OCI-LY7 (cell line): Measurements from ENCODE around the gene KCNMA1. TPM values are rescaled to one million over a fixed set of nuclear protein-coding genes. Genes with fewer than 3 reads are reported as not detected.

Experiments
- BruUV-seq: library from RNA; stranded (reverse); fragments of 400-500 nt; replicated peaks from 2 replicates; lab custom pipeline; 2021; lab: Mats Ljungman, UMichigan
- CTCF ChIA-PET: fragments of 300-600 bp; sonication (Branson Sonifier 250); formaldehyde crosslinking; loops from one replicate; lab custom pipeline; 2022; ENCODE audit warnings: antibody characterized with exemption; ENCODE audit not compliant: unreplicated experiment; lab: Charles Lee
- POLR2A ChIA-PET: fragments of 300-600 bp; sonication (Branson Sonifier 250); formaldehyde crosslinking; loops from one replicate; lab custom pipeline; 2022; ENCODE audit warnings: antibody characterized with exemption; lab: Charles Lee
- DNase-seq: peaks from one replicate; pipeline ENCODE4 v3.0.0-alpha.2; 2015; ENCODE audit warnings: low spot score
- H2AFZ ChIP-seq: fragments of 200-600 bp; sonication (generic), shearing (Covaris generic); 2 replicates; pipeline ENCODE4 v1.6.1; 2014; ENCODE audit warnings: mild to moderate bottlenecking, antibody characterized with exemption, low read length, moderate library complexity
- H3K27ac ChIP-seq: fragments of 200-600 bp; sonication (generic); 2 replicates; pipeline ENCODE4 v1.5.1; 2014; ENCODE audit warnings: mixed run types, low read depth, mild to moderate bottlenecking, moderate library complexity, low read length, inconsistent platforms; ENCODE audit not compliant: poor library complexity, severe bottlenecking
- H3K36me3 ChIP-seq: fragments of 200-600 bp; sonication (generic); 2 replicates; pipeline ENCODE4 v1.6.1; 2014; ENCODE audit warnings: mild to moderate bottlenecking, antibody characterized with exemption, low read length, moderate library complexity, mixed read lengths; ENCODE audit not compliant: insufficient read depth
- H3K4me1 ChIP-seq: fragments of 200-600 bp; sonication (generic); 2 replicates; pipeline ENCODE4 v1.5.1; 2014; ENCODE audit warnings: mild to moderate bottlenecking, low read length; ENCODE audit not compliant: insufficient read depth, poor library complexity, severe bottlenecking
- H3K4me2 ChIP-seq: fragments of 200-600 bp; sonication (generic); 2 replicates; pipeline ENCODE4 v1.6.1; 2014; ENCODE audit warnings: mild to moderate bottlenecking, low read length
- H3K4me3 ChIP-seq: fragments of 200-600 bp; sonication (generic); 2 replicates; pipeline ENCODE4 v1.5.1; 2014; ENCODE audit warnings: mild to moderate bottlenecking, low read depth, low read length; ENCODE audit not compliant: poor library complexity, severe bottlenecking
- H3K79me2 ChIP-seq: fragments of 200-600 bp; sonication (generic); 2 replicates; pipeline ENCODE4 v1.6.1; 2016; ENCODE audit warnings: low read depth, mild to moderate bottlenecking, low read length, moderate library complexity, mixed read lengths; ENCODE audit not compliant: insufficient read depth
- H3K9me2 ChIP-seq: fragments of 200-600 bp; sonication (generic); 2 replicates; pipeline ENCODE4 v1.6.1; 2016; ENCODE audit warnings: mild to moderate bottlenecking, low read length, mixed read lengths; ENCODE audit not compliant: insufficient read depth
- H3K9me3 ChIP-seq: fragments of 200-600 bp; sonication (generic); 2 replicates; pipeline ENCODE4 v1.6.1; 2014; ENCODE audit warnings: mild to moderate bottlenecking, mixed run types, low read length, mixed read lengths
- H4K20me1 ChIP-seq: fragments of 200-600 bp; sonication (generic); 2 replicates; pipeline ENCODE4 v1.6.1; 2014; ENCODE audit warnings: mild to moderate bottlenecking, antibody characterized with exemption, low read length, moderate library complexity, mixed read lengths; ENCODE audit not compliant: insufficient read depth
- EZH2phosphoT487 ChIP-seq: fragments of 200-600 bp; sonication (generic); IDR thresholded peaks from 2 replicates; pipeline ENCODE4 v1.6.1; 2018; ENCODE audit warnings: low read depth, borderline replicate concordance, mild to moderate bottlenecking, mixed run types, antibody characterized with exemption, low read length, moderate library complexity, mixed read lengths
- intact Hi-C: fragments of 100-400 bp; cut with micrococcal nuclease; formaldehyde crosslinking; loops from one replicate; pipeline ENCODE4 v1.10.0; 2022; ENCODE audit not compliant: unreplicated experiment
- total RNA-seq, 2 experiments: library from RNA; depleted of rRNA in 1 of 2; stranded (reverse); fragments of >200 nt in 1 of 2; shearing (Covaris generic) in 1 of 2; gene quantifications; 2 replicates each; pipeline ENCODE4 v1.2.3, GENCODE V29; 2014 to 2022
- TF ChIP-seq, protein P1 (sequence below): fragments of 200-600 bp; sonication (generic); conservative IDR thresholded peaks from 2 replicates; pipeline ENCODE4 v1.5.1; 2014; ENCODE audit warnings: mild to moderate bottlenecking, antibody characterized with exemption, low read length, moderate library complexity, mixed read lengths

KCNMA1 gene
- total RNA-seq, 2 experiments from 2014 or later: not detected

DNA sequence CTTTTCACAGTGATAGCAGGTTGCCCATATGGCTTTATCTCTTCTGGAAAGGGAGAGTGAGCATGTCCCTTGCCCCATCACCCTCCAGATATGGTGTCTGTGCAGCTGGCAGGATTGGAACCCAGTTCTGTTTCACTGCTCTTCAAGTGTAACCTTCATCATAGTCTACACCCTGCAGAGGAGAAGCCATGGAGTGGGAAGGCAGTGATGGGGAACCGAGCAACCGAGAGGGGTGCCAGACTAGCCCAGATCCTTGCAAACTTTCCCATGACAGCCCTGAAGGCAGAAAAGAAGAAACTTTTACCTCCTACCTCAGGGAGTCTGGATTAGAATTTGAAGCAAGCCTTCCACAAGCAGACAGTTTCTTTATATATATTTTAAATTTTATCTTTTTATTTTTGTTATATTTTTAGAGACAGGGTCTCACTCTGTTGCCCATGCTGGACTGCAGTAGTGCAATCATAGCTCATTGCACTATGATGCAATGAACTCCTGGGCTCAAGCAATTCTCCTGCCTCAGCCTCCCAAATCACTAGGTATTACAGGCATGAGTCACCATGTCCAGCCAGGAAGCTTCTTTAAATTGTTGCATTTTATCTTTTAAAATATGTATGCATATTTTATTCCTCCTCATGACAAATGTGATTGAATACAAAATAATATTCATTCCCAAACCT is 133.3 kb downstream of the KCNMA1 start:
- H3K79me2 ChIP-seq: no peaks in the 10 kb centered on the region
- BruUV-seq: no TSS peak
- no peaks in the 10 kb centered on the region for H3K4me1 ChIP-seq
- ChIA-PET CTCF (no interaction called here), POLR2A (interaction anchor here (0.5 kb wide), 1 partner anchor 59 kb away, joined by 3 read pairs; no protein-coding TSS in a partner anchor)
- H4K20me1 ChIP-seq: no peaks in the 10 kb centered on the region
- no peak for DNase-seq
- no peak overlapping the region for H3K4me3 ChIP-seq
- TF ChIP-seq, protein P1, sequence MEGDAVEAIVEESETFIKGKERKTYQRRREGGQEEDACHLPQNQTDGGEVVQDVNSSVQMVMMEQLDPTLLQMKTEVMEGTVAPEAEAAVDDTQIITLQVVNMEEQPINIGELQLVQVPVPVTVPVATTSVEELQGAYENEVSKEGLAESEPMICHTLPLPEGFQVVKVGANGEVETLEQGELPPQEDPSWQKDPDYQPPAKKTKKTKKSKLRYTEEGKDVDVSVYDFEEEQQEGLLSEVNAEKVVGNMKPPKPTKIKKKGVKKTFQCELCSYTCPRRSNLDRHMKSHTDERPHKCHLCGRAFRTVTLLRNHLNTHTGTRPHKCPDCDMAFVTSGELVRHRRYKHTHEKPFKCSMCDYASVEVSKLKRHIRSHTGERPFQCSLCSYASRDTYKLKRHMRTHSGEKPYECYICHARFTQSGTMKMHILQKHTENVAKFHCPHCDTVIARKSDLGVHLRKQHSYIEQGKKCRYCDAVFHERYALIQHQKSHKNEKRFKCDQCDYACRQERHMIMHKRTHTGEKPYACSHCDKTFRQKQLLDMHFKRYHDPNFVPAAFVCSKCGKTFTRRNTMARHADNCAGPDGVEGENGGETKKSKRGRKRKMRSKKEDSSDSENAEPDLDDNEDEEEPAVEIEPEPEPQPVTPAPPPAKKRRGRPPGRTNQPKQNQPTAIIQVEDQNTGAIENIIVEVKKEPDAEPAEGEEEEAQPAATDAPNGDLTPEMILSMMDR: no peak
- TF ChIP-seq EZH2phosphoT487: no peak
- no peaks in the 10 kb centered on the region for H3K9me3 ChIP-seq
- H3K27ac ChIP-seq: no peak overlapping the region
- H2AFZ ChIP-seq: no peak overlapping the region
- no peak overlapping the region for H3K4me2 ChIP-seq
- H3K9me2 ChIP-seq: no peaks in the 10 kb centered on the region
- intact Hi-C loops: no loop called here
- H3K36me3 ChIP-seq: no peaks in the 10 kb centered on the region

- no peaks in the 10 kb centered on the region for H3K36me3 ChIP-seq
- CTCF ChIA-PET: no interaction called here
- no peak overlapping the region for H3K4me3 ChIP-seq
- H3K4me2 ChIP-seq: no peak overlapping the region
- BruUV-seq: no TSS peak
- no peak for DNase-seq
- no peaks in the 10 kb centered on the region for H3K79me2 ChIP-seq
- H3K9me3 ChIP-seq: no peaks in the 10 kb centered on the region
- no peaks in the 10 kb centered on the region for H3K4me1 ChIP-seq
- H4K20me1 ChIP-seq: no peaks in the 10 kb centered on the region
- H3K9me2 ChIP-seq: no peaks in the 10 kb centered on the region
- H2AFZ ChIP-seq: no peak overlapping the region
- TF ChIP-seq, protein P1: no peak
- no peak for TF ChIP-seq EZH2phosphoT487
- POLR2A ChIA-PET: interaction anchor here (0.6 kb wide), 1 partner anchor 61 kb away, joined by 3 read pairs; no protein-coding TSS in a partner anchor
- intact Hi-C loops: no loop called here
- no peak overlapping the region for H3K27ac ChIP-seq
Observed at GRCh38 chr10:77501846-77502261, 135.8 kb downstream of the KCNMA1 start.

GRCh38 chr10:77501152-77501845 is 136.3 kb downstream of the KCNMA1 start:
- no TSS peak for BruUV-seq
- H3K4me3 ChIP-seq: no peak overlapping the region
- POLR2A ChIA-PET: interaction anchor here (0.6 kb wide), 1 partner anchor 62 kb away, joined by 3 read pairs; no protein-coding TSS in a partner anchor
- no peak for DNase-seq
- H3K4me1 ChIP-seq: no peaks in the 10 kb centered on the region
- no peaks in the 10 kb centered on the region for H3K9me2 ChIP-seq
- no peak overlapping the region for H3K27ac ChIP-seq
- H3K9me3 ChIP-seq: no peaks in the 10 kb centered on the region
- no peaks in the 10 kb centered on the region for H3K79me2 ChIP-seq
- no peak for TF ChIP-seq EZH2phosphoT487
- intact Hi-C loops: no loop called here
- no peaks in the 10 kb centered on the region for H3K36me3 ChIP-seq
- H2AFZ ChIP-seq: no peak overlapping the region
- H3K4me2 ChIP-seq: no peak overlapping the region
- H4K20me1 ChIP-seq: no peaks in the 10 kb centered on the region
- CTCF ChIA-PET: no interaction called here
